ENCODE measurements around the gene SMAGP. TPM values are rescaled to one million over a fixed set of nuclear protein-coding genes. Genes with fewer than 3 reads are reported as not detected.
"Not testable (repeated sequence)": the region's sequence is repeated elsewhere in the genome, so short reads cannot be mapped to it uniquely, and the experiment has no call there.

The SMAGP gene
- polyA plus RNA-seq, 6 donors from 2014 or later: 26.8 to 55.3 (median 41.1) TPM

- Mint-ChIP-seq H3K27ac (peak overlapping the region in 1 of 6 donors; percentile 49), H3K36me3 (no peaks in the 10 kb centered on the region), H3K4me3 (no peak overlapping the region), H3K9me3 (no peaks in the 10 kb centered on the region), H3K4me1 (no peaks in the 10 kb centered on the region), H3K27me3 (no peaks in the 10 kb centered on the region)
- ATAC-seq (ENCODE audit: low read depth in 2 of 2) (no peak), DNase-seq (no peak)
These were observed 42.3 kb downstream of the SMAGP start for GRCh38 chr12:51227962-51228361.

GRCh38 chr12:51227112-51227511 lies 43.1 kb downstream of the SMAGP start:
- ATAC-seq (ENCODE audit: low read depth in 2 of 2); H3K4me1 Mint-ChIP-seq; H3K36me3 Mint-ChIP-seq; H3K4me3 Mint-ChIP-seq; DNase-seq; H3K27me3 Mint-ChIP-seq; H3K9me3 Mint-ChIP-seq: not testable (repeated sequence)
- peak overlapping the region in 1 of 6 donors; percentile 18 for H3K27ac Mint-ChIP-seq

GRCh38 chr12:51225771-51226170 lies 44.4 kb downstream of the SMAGP start:
- no peak overlapping the region for H3K4me3 Mint-ChIP-seq
- H3K4me1 Mint-ChIP-seq: no peaks in the 10 kb centered on the region
- ATAC-seq (ENCODE audit: low read depth in 2 of 2) (no peak), DNase-seq (no peak)
- no peaks in the 10 kb centered on the region for H3K9me3 Mint-ChIP-seq
- no peaks in the 10 kb centered on the region for H3K36me3 Mint-ChIP-seq
- H3K27me3 Mint-ChIP-seq: no peaks in the 10 kb centered on the region
- H3K27ac Mint-ChIP-seq: no peak overlapping the region

GRCh38 chr12:51225234-51225633 lies 45.0 kb downstream of the SMAGP start:
- Mint-ChIP-seq H3K4me1 (no peaks in the 10 kb centered on the region), H3K9me3 (no peaks in the 10 kb centered on the region), H3K27ac (no peak overlapping the region), H3K4me3 (no peak overlapping the region), H3K27me3 (no peaks in the 10 kb centered on the region), H3K36me3 (no peaks in the 10 kb centered on the region)
- ATAC-seq (ENCODE audit: low read depth in 2 of 2): no peak
- DNase-seq: no peak

- ATAC-seq (ENCODE audit: low read depth in 2 of 2): no peak
- no peaks in the 10 kb centered on the region for H3K9me3 Mint-ChIP-seq
- H3K36me3 Mint-ChIP-seq: no peaks in the 10 kb centered on the region
- no peaks in the 10 kb centered on the region for H3K27me3 Mint-ChIP-seq
- H3K4me3 Mint-ChIP-seq: peak overlapping the region in 1 of 8 donors; percentile 51
- no peak for DNase-seq
- no peak overlapping the region for H3K27ac Mint-ChIP-seq
- H3K4me1 Mint-ChIP-seq: peaks cover 0 to under 1% (median 0%) of the 10 kb centered on the region in 3 donors
These were observed 45.6 kb downstream of the SMAGP start for GRCh38 chr12:51224625-51225024.

- ATAC-seq (ENCODE audit: low read depth in 2 of 2): no peak
- Mint-ChIP-seq H3K27me3 (no peaks in the 10 kb centered on the region), H3K36me3 (no peaks in the 10 kb centered on the region), H3K27ac (no peak overlapping the region), H3K4me1 (peaks cover 7 to 16% (median 14%) of the 10 kb centered on the region in 3 donors), H3K9me3 (no peaks in the 10 kb centered on the region), H3K4me3 (peak overlapping the region in 1 of 8 donors; percentile 24)
- DNase-seq: no peak
These were observed 47.8 kb downstream of the SMAGP start for GRCh38 chr12:51222461-51222860.

- Mint-ChIP-seq H3K4me3 (peak overlapping the region in 3 of 8 donors; percentile 86 to 96 (median 96)), H3K27ac (peak overlapping the region in 1 of 6 donors; percentile 95), H3K4me1 (peaks cover 7 to 20% (median 19%) of the 10 kb centered on the region in 3 donors)
- ATAC-seq (ENCODE audit: low read depth in 2 of 2); H3K27me3 Mint-ChIP-seq; H3K9me3 Mint-ChIP-seq; DNase-seq; H3K36me3 Mint-ChIP-seq: not testable (repeated sequence)
These were observed 50.4 kb downstream of the SMAGP start for GRCh38 chr12:51219857-51220256.

- Mint-ChIP-seq H3K4me3 (peak overlapping the region in 7 of 8 donors; percentile 31 to 96 (median 86)), H3K36me3 (no peaks in the 10 kb centered on the region), H3K27me3 (no peaks in the 10 kb centered on the region), H3K27ac (peak overlapping the region in 4 of 6 donors; percentile 67 to 95 (median 91)), H3K9me3 (no peaks in the 10 kb centered on the region), H3K4me1 (peaks cover 10 to 22% (median 21%) of the 10 kb centered on the region in 3 donors)
- ATAC-seq (ENCODE audit: low read depth in 2 of 2) (no peak), DNase-seq (no peak)
These were observed 50.9 kb downstream of the SMAGP start for GRCh38 chr12:51219322-51219721.

GRCh38 chr12:51218607-51219161 lies 51.5 kb downstream of the SMAGP start:
- H3K4me3 Mint-ChIP-seq: peak overlapping the region; percentile 86 to 97 (median 95)
- no peaks in the 10 kb centered on the region for H3K27me3 Mint-ChIP-seq
- no peaks in the 10 kb centered on the region for H3K36me3 Mint-ChIP-seq
- peak overlapping the region; percentile 90 to 99 (median 95) for H3K27ac Mint-ChIP-seq
- H3K4me1 Mint-ChIP-seq: peaks cover 12 to 25% (median 24%) of the 10 kb centered on the region in 3 donors
- no peak for DNase-seq
- ATAC-seq (ENCODE audit: low read depth in 2 of 2): no peak
- H3K9me3 Mint-ChIP-seq: no peaks in the 10 kb centered on the region

GRCh38 chr12:51217968-51218606 lies 52.1 kb downstream of the SMAGP start, which contains the start of gene POU6F1:
POU6F1 (minus strand) TSS chr12:51218062; CDS start chr12:51206836, 11,226 bp downstream.
- Mint-ChIP-seq H3K27ac (peak within 1 kb of the TSS; percentile 90 to 99 (median 95)), H3K27me3 (no peaks in the 10 kb centered on the region), H3K9me3 (no peaks in the 10 kb centered on the region), H3K4me1 (peaks cover 12 to 25% (median 24%) of the 10 kb centered on the region in 3 donors), H3K4me3 (peak within 1 kb of the TSS; percentile 86 to 97 (median 95)), H3K36me3 (no peaks in the 10 kb centered on the region)
- peak; percentile 75 to 77 for ATAC-seq (ENCODE audit: low read depth in 2 of 2)
- peak; percentile 71 for DNase-seq

- Mint-ChIP-seq H3K27me3 (no peaks in the 10 kb centered on the region), H3K4me1 (peaks cover 12 to 25% (median 24%) of the 10 kb centered on the region in 3 donors), H3K36me3 (no peaks in the 10 kb centered on the region), H3K4me3 (peak overlapping the region; percentile 86 to 97 (median 95)), H3K27ac (peak overlapping the region; percentile 84 to 99 (median 95)), H3K9me3 (no peaks in the 10 kb centered on the region)
- DNase-seq: peak; percentile 58
- peak; percentile 61 to 65 for ATAC-seq (ENCODE audit: low read depth in 2 of 2)
These were observed 52.9 kb downstream of the SMAGP start for GRCh38 chr12:51217133-51217967.

GRCh38 chr12:51216642-51217041 lies 53.6 kb downstream of the SMAGP start:
- ATAC-seq (ENCODE audit: low read depth in 2 of 2) (no peak), DNase-seq (no peak)
- no peaks in the 10 kb centered on the region for H3K27me3 Mint-ChIP-seq
- H3K36me3 Mint-ChIP-seq: no peaks in the 10 kb centered on the region
- peaks cover 12 to 25% (median 24%) of the 10 kb centered on the region in 3 donors for H3K4me1 Mint-ChIP-seq
- peak overlapping the region; percentile 2 to 94 (median 86) for H3K27ac Mint-ChIP-seq
- peak overlapping the region; percentile 39 to 92 (median 82) for H3K4me3 Mint-ChIP-seq
- no peaks in the 10 kb centered on the region for H3K9me3 Mint-ChIP-seq

- Mint-ChIP-seq H3K27me3 (peaks cover 0 to 3% (median 0%) of the 10 kb centered on the region in 3 donors), H3K27ac (no peak overlapping the region), H3K36me3 (no peaks in the 10 kb centered on the region), H3K4me3 (peak overlapping the region in 2 of 8 donors; percentile 41 to 67), H3K4me1 (peaks cover 16 to 30% (median 27%) of the 10 kb centered on the region in 3 donors), H3K9me3 (no peaks in the 10 kb centered on the region)
- DNase-seq (no peak), ATAC-seq (ENCODE audit: low read depth in 2 of 2) (no peak)
These were observed 55.3 kb downstream of the SMAGP start for GRCh38 chr12:51214895-51215294.

Data from naive B cell (primary cell).